Eye (tissue), 1 donor: ENCODE results near the gene USP7.
A peak's percentile ranks its signal among the peaks of the same experiment; 100 is the strongest.
"Not testable (repeated sequence)": the region's sequence is repeated elsewhere in the genome, so short reads cannot be mapped to it uniquely, and the experiment has no call there.

Experiments used
- DNase-seq: peaks from one replicate; pipeline ENCODE4 v3.0.0-alpha.2; 2015

USP7 gene

GRCh38 chr16:8963821-8964441 is at the start of gene USP7:
USP7 (minus strand) TSS chr16:8963906; CDS start chr16:8963285, 621 bp downstream.
- DNase-seq: peak; percentile 96

GRCh38 chr16:9013508-9013864 is 49.8 kb upstream of the USP7 start:
- DNase-seq: no peak

- DNase-seq: peak; percentile 53
Measured at GRCh38 chr16:9012848-9013507, 49.3 kb upstream of the USP7 start.

GRCh38 chr16:9012330-9012729 is 48.6 kb upstream of the USP7 start:
- no peak for DNase-seq

- DNase-seq: peak; percentile 85
Measured at GRCh38 chr16:9008601-9009260, 45.0 kb upstream of the USP7 start.

GRCh38 chr16:9007177-9007794 is 43.6 kb upstream of the USP7 start:
- no peak for DNase-seq

GRCh38 chr16:9004183-9004582 is 40.5 kb upstream of the USP7 start:
- no peak for DNase-seq

GRCh38 chr16:9003763-9004162 is 40.1 kb upstream of the USP7 start:
- DNase-seq: no peak

GRCh38 chr16:9003322-9003721 is 39.6 kb upstream of the USP7 start:
- DNase-seq: no peak

GRCh38 chr16:9002042-9002441 is 38.3 kb upstream of the USP7 start:
- no peak for DNase-seq

- DNase-seq: no peak
Measured at GRCh38 chr16:9000664-9001063, 37.0 kb upstream of the USP7 start.

GRCh38 chr16:8999800-9000199 is 36.1 kb upstream of the USP7 start:
- DNase-seq: no peak

- DNase-seq: peak; percentile 6
Measured at GRCh38 chr16:8998108-8998507, 34.4 kb upstream of the USP7 start.

- no peak for DNase-seq
Measured at GRCh38 chr16:8996891-8997290, 33.2 kb upstream of the USP7 start.

GRCh38 chr16:8990445-8990844 is 26.7 kb upstream of the USP7 start:
- DNase-seq: no peak

GRCh38 chr16:8989099-8989878 is 25.6 kb upstream of the USP7 start:
- DNase-seq: no peak

GRCh38 chr16:8986818-8987191 is 23.1 kb upstream of the USP7 start:
- DNase-seq: no peak

GRCh38 chr16:8986111-8986510 is 22.4 kb upstream of the USP7 start:
- DNase-seq: no peak

GRCh38 chr16:8982816-8983215 is 19.1 kb upstream of the USP7 start:
- no peak for DNase-seq

GRCh38 chr16:8981901-8982300 is 18.2 kb upstream of the USP7 start:
- not testable (repeated sequence) for DNase-seq

GRCh38 chr16:8976189-8976588 is 12.5 kb upstream of the USP7 start:
- not testable (repeated sequence) for DNase-seq

- no peak for DNase-seq
Measured at GRCh38 chr16:8975039-8975438, 11.3 kb upstream of the USP7 start.
